AG09319 (cell line): ENCODE measurements around the gene ECE2.

ENCODE experiments used
- DNase-seq: peaks from one replicate; pipeline ENCODE4 v3.0.0-alpha.2; 2010; ENCODE audit warnings: low read depth; ENCODE audit errors: extremely low read depth
- CTCF ChIP-seq: IDR thresholded peaks from 2 replicates; pipeline ENCODE4 v1.5.1; 2011; ENCODE audit warnings: low read depth, mild to moderate bottlenecking, inconsistent platforms, low read length, moderate library complexity

ECE2 gene

GRCh38 chr3:184284696-184285095, 8.9 kb downstream of the ECE2 start:
- peak; percentile 41 for TF ChIP-seq CTCF
- no peak for DNase-seq

- TF ChIP-seq CTCF: peak; percentile 65
- no peak for DNase-seq
Observed at GRCh38 chr3:184289426-184289938, 13.7 kb downstream of the ECE2 start.

GRCh38 chr3:184290331-184290730, 14.5 kb downstream of the ECE2 start:
- no peak for TF ChIP-seq CTCF
- DNase-seq: no peak

- no peak for TF ChIP-seq CTCF
- no peak for DNase-seq
Observed at GRCh38 chr3:184291044-184291737, 15.4 kb downstream of the ECE2 start.

- no peak for DNase-seq
- TF ChIP-seq CTCF: no peak
Observed at GRCh38 chr3:184291738-184292445, 16.1 kb downstream of the ECE2 start.

- DNase-seq: no peak
- no peak for TF ChIP-seq CTCF
Observed at GRCh38 chr3:184295771-184296170, 19.9 kb downstream of the ECE2 start.

GRCh38 chr3:184296616-184297015, 20.8 kb downstream of the ECE2 start:
- no peak for DNase-seq
- TF ChIP-seq CTCF: no peak
